RWPE2 (cell line): ENCODE results near the gene PLCB1.
"Not testable (repeated sequence)": the region's sequence is repeated elsewhere in the genome, so short reads cannot be mapped to it uniquely, and the experiment has no call there.

ENCODE experiments used
- ATAC-seq: fragments of 200-7000 bp; cut with Tn5 transposase; 3 replicates; pipeline ENCODE4 v1.9.1; 2021; ENCODE audit warnings: low read depth
- DNase-seq: peaks from one replicate; pipeline ENCODE4 v3.0.0-alpha.2; 2020; ENCODE audit warnings: low spot score
- H3K27ac ChIP-seq: fragments of 450-650 bp; 2 replicates; pipeline ENCODE4 v1.5.1; 2017; ENCODE audit warnings: mild to moderate bottlenecking; ENCODE audit not compliant: poor library complexity, severe bottlenecking
- H3K27me3 ChIP-seq: fragments of 250-450 bp; sonication (Bioruptor Pico); 2 replicates; pipeline ENCODE4 v1.5.1; 2021; ENCODE audit warnings: mild to moderate bottlenecking, moderate library complexity; ENCODE audit not compliant: insufficient read depth, poor library complexity, severe bottlenecking
- H3K36me3 ChIP-seq: fragments of 250-450 bp; sonication (Bioruptor Pico); 2 replicates; pipeline ENCODE4 v1.5.1; 2020; ENCODE audit warnings: low read depth, mild to moderate bottlenecking, moderate library complexity
- H3K4me1 ChIP-seq: fragments of 250-450 bp; sonication (Bioruptor Pico); 2 replicates; pipeline ENCODE4 v1.5.1; 2021; ENCODE audit warnings: mild to moderate bottlenecking, moderate library complexity; ENCODE audit not compliant: insufficient read depth, poor library complexity, severe bottlenecking
- H3K4me3 ChIP-seq: fragments of 250-450 bp; sonication (Bioruptor Pico); 2 replicates; pipeline ENCODE4 v1.5.1; 2021; ENCODE audit warnings: mild to moderate bottlenecking, moderate library complexity; ENCODE audit not compliant: severe bottlenecking
- H3K9me3 ChIP-seq: fragments of 250-450 bp; sonication (Bioruptor Pico); 2 replicates; pipeline ENCODE4 v1.5.1; 2021; ENCODE audit warnings: mild to moderate bottlenecking, moderate library complexity; ENCODE audit not compliant: severe bottlenecking
- TF ChIP-seq, protein P1 (sequence below): fragments of 450-650 bp; IDR thresholded peaks from one replicate; pipeline ENCODE4 v1.5.1; 2017; ENCODE audit warnings: mild to moderate bottlenecking, moderate library complexity; ENCODE audit not compliant: poor library complexity, severe bottlenecking

The PLCB1 gene

GRCh38 chr20:8154638-8155037 lies 22.6 kb downstream of the PLCB1 start:
- Histone ChIP-seq H3K4me1 (peaks cover 3% of the 10 kb centered on the region), H3K9me3 (no peaks in the 10 kb centered on the region), H3K36me3 (no peaks in the 10 kb centered on the region), H3K4me3 (no peak overlapping the region), H3K27me3 (no peaks in the 10 kb centered on the region), H3K27ac (no peak overlapping the region)
- no peak for ATAC-seq
- TF ChIP-seq, protein P1, sequence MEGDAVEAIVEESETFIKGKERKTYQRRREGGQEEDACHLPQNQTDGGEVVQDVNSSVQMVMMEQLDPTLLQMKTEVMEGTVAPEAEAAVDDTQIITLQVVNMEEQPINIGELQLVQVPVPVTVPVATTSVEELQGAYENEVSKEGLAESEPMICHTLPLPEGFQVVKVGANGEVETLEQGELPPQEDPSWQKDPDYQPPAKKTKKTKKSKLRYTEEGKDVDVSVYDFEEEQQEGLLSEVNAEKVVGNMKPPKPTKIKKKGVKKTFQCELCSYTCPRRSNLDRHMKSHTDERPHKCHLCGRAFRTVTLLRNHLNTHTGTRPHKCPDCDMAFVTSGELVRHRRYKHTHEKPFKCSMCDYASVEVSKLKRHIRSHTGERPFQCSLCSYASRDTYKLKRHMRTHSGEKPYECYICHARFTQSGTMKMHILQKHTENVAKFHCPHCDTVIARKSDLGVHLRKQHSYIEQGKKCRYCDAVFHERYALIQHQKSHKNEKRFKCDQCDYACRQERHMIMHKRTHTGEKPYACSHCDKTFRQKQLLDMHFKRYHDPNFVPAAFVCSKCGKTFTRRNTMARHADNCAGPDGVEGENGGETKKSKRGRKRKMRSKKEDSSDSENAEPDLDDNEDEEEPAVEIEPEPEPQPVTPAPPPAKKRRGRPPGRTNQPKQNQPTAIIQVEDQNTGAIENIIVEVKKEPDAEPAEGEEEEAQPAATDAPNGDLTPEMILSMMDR: no peak
- no peak for DNase-seq

- no peak for ATAC-seq
- Histone ChIP-seq H3K4me3 (no peak overlapping the region), H3K27me3 (no peaks in the 10 kb centered on the region), H3K27ac (no peak overlapping the region), H3K36me3 (no peaks in the 10 kb centered on the region), H3K4me1 (peaks cover 3% of the 10 kb centered on the region), H3K9me3 (no peaks in the 10 kb centered on the region)
- DNase-seq: no peak
- TF ChIP-seq, protein P1: no peak
These were observed 23.2 kb downstream of the PLCB1 start for GRCh38 chr20:8155229-8155628.

DNA sequence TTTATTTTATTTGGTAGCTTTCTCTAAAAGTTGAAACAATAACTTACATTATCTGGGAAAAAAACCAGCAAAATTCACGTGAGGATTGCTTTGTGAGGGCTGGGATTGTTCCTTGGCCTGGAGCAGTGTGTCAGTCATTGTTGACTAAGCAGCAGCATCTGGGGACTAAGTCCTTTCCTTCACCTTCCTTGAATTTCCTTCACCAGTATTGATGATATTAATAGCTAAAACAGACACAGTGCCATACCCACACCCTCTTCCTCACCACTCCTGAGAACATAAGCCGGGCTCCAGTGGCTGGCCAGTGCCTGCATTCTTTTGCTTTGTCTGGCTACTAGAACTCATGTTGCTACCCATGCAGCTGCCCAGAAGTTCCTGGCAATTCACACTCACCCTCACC lies 23.7 kb downstream of the PLCB1 start:
- TF ChIP-seq, protein P1: no peak
- Histone ChIP-seq H3K4me1 (peaks cover 3% of the 10 kb centered on the region), H3K4me3 (no peak overlapping the region), H3K9me3 (no peaks in the 10 kb centered on the region), H3K27me3 (no peaks in the 10 kb centered on the region), H3K27ac (no peak overlapping the region), H3K36me3 (no peaks in the 10 kb centered on the region)
- DNase-seq (no peak), ATAC-seq (no peak)

GRCh38 chr20:8156235-8157079 lies 24.4 kb downstream of the PLCB1 start:
- no peak overlapping the region for H3K27ac ChIP-seq
- TF ChIP-seq, protein P1: no peak
- no peaks in the 10 kb centered on the region for H3K27me3 ChIP-seq
- H3K4me3 ChIP-seq: no peak overlapping the region
- H3K9me3 ChIP-seq: no peaks in the 10 kb centered on the region
- peaks cover 3% of the 10 kb centered on the region for H3K4me1 ChIP-seq
- ATAC-seq: peak; percentile 10; the same call in 1 of the 3 replicates
- no peak for DNase-seq
- no peaks in the 10 kb centered on the region for H3K36me3 ChIP-seq

DNA sequence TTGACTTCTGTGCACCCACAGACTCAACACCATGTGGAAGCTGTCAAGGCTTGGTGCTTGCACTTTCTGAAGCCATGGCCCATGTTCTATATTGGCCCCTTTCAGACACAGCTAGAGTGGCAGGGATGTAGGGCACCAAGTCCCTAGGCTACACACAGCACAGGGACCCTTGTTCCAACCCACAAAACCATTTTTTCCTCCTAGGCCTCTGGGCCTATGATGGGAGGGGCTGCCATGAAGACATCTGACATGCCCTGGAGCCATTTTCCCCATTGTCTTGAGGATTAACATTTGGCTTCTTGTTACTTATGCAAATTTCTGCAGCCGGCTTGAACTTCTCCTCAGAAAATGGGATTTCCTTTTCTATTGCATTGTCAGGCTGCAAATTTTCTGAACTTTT lies 27.2 kb downstream of the PLCB1 start:
- not testable (repeated sequence) for H3K27ac ChIP-seq, H3K27me3 ChIP-seq, H3K4me1 ChIP-seq, H3K4me3 ChIP-seq, H3K9me3 ChIP-seq, ATAC-seq, DNase-seq, H3K36me3 ChIP-seq
